ENCODE results near the gene PDSS2.

GRCh38 chr6:107235007-107235406 lies 224.4 kb downstream of the PDSS2 start:
- TF ChIP-seq CTCF (IDR thresholded peaks at IDR 0.05) (no peak), EZH2 (IDR thresholded peaks at IDR 0.05; ENCODE audit: borderline replicate concordance, insufficient read depth, low read depth, low read length, poor library complexity, severe bottlenecking) (no peak)

All from B cell (primary cell).